Raji (cell line): Measurements from ENCODE around the gene PCBP3.

Experiments used
- POLR2A ChIP-seq: IDR thresholded peaks from 2 replicates; pipeline ENCODE4 v1.6.1; 2011; ENCODE audit warnings: low read depth, low read length, control low read depth; ENCODE audit not compliant: insufficient read depth

PCBP3 gene

GRCh38 chr21:45913886-45914285 lies 270.4 kb downstream of the PCBP3 start:
- no peak for TF ChIP-seq POLR2A

- no peak for TF ChIP-seq POLR2A
Observed at GRCh38 chr21:45914321-45914845, 270.9 kb downstream of the PCBP3 start.

DNA sequence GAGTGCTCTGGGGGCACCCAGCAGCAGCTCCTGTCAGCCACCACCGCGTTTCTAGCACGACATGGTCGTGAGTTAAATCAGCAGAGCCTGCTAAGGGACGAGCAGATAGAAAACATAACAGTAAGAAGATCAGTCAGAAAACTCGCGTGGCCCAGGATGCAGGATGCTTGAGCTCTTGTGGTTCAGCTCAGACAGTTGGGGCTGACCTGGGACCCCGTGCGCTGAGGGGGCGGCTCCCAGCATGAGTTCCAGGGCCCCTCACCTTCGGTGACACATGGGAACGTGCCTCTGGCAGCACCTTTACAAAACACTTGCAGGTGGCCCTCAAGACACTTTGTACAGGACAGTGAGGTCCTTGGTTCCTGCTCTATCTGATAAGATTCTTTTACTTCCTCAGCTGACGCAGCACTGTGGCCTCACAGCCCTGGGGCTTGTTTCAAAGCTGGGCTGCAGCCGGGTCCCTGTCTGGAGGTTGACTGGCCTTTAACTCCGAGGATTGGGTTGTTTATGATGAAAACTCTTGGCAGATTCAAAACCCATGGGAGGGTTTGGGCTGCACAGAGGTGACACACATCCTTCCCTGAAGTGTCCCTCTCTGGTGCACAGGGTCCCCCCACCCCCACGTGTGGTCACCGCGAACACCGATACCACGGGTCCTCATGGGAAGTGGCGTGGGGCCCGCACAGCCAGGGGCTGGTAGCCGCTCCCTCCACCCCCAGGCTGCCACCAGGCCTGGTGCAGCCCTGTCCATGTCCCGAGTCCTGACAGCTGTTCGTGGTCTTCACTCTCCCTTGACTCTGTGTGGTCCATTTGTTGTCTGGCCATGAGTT lies 272.7 kb downstream of the PCBP3 start:
- TF ChIP-seq POLR2A = no peak

GRCh38 chr21:45917241-45917640 lies 273.7 kb downstream of the PCBP3 start:
- TF ChIP-seq POLR2A = no peak

- no peak for TF ChIP-seq POLR2A
Observed at GRCh38 chr21:45918011-45918410, 274.5 kb downstream of the PCBP3 start.

DNA sequence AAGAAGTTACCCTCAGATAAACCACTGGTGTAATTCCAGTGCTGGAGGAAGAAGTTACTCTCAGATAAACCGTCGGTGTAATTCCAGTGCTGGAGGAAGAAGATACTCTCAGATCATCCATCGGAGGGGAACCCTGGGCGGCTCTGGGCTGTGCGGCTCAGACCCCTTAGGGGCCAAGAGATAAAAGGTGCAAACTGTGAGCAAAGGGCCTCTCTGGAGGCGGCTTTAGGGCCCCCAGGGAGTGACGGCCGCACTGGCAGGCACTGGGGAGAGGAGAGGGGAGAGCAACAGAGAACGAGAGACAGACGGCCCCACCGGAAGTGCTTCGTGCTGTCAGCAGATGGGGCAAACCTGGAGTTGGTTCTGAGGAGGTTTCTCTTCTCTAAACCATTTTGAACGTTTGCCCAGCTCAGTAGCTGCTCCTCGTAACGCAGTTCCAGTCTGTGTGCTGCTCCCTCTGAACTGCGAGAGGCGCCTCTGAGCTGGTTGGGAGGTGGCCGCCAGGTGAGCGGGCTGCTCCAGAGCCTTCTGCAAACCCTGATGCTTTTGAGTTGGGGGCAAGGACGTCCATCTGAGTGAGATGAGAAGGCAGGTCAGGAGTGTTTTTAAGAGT lies 275.4 kb downstream of the PCBP3 start:
- no peak for TF ChIP-seq POLR2A

- TF ChIP-seq POLR2A = no peak
Observed at GRCh38 chr21:45919593-45919992, 276.1 kb downstream of the PCBP3 start.

- TF ChIP-seq POLR2A = no peak
Observed at GRCh38 chr21:45920824-45921600, 277.5 kb downstream of the PCBP3 start.

DNA sequence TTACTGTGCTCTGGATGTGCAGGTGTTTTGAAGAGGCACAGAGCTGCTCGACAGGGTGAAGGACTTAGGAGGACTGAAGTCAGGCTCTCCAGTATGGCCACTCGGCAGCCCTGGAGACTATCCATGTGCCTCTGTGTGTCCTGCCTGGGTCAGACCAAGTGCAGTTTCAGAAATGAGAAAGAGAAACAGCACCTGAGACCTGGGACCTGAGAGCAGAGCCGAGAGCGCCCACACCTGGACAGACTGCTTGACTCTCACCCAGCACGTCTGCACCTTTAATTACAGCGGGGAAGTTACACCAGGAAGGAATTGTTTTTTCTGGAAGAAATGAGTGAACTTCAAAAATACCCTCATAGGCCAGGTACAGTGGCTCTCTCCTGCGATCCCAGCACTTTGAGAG lies 278.4 kb downstream of the PCBP3 start:
- TF ChIP-seq POLR2A = no peak

GRCh38 chr21:45922648-45923047 lies 279.1 kb downstream of the PCBP3 start:
- TF ChIP-seq POLR2A = no peak

DNA sequence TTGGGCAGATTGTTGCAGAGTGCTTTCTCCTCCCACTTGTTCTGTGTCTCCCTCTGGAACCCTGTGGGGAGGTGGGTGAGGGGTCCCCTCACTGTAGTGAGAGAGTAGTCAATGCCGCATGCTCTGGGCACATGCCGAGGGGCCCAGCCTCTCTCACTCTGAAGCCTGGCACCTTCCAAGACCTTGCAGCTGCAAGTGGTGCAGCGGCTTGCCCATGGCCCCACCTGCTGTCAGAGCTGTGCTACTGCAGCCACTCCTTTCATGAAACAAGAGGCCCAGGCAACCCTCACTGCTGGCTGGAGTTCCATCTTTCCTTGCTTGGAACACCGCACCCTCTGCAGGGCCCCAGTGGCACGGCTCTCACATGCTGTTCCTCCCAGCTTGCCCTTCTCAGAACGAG lies 279.6 kb downstream of the PCBP3 start:
- TF ChIP-seq POLR2A = no peak

DNA sequence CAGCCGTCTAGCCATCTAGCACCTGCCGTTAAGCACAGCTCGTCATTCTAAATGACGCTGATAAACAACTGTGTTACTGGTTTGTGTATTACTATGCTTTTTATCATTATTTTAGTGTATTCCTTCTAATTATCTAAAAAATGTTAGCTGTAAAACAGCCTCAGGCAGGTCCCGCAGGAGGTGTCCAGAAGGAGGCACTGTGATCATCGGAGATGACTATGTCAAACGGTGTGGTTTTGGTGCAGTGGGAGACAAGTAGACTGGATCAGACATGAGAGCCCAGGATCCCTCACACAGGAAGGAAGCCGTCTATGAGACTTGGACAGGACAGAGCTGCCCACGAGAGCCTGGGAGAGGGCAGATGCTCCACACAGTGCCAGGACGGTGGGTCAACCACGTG lies 282.8 kb downstream of the PCBP3 start:
- TF ChIP-seq POLR2A = no peak

DNA sequence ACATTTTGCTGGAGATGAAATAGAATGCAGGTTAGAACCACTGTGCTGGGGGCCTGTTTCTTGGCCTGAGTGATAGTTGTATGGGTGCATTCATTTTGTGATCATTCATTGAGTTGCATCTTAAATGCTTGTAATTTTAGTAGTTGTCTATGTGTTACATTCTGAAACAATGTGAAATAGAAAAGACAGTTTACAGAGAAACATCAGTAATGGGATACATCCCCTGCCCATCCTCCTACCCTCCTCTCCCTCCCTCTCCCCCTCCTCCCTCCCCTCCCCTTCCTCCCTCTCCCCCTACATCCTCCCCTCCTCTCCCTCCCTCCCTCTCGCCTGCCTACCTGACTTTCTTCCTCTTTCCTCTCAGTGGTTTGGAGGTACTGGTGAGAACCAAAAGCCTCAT lies 283.5 kb downstream of the PCBP3 start:
- TF ChIP-seq POLR2A = no peak

- TF ChIP-seq POLR2A = no peak
Observed at GRCh38 chr21:45927851-45928850, 284.6 kb downstream of the PCBP3 start.
